Neuronal stem cell (in vitro differentiated cells): ENCODE results near the gene TMEM107.

Experiments
- DNase-seq: peaks from one replicate; pipeline ENCODE4 v3.0.0-alpha.2; 2013; ENCODE audit warnings: low spot score
- H2AFZ ChIP-seq: one replicate; pipeline ENCODE4 v1.6.1; 2013; ENCODE audit warnings: mild to moderate bottlenecking, low read length, inconsistent platforms
- H2AK5ac ChIP-seq: 2 replicates; pipeline ENCODE4 v1.6.1; 2013; ENCODE audit warnings: low read depth, mild to moderate bottlenecking, inconsistent platforms, low read length, moderate library complexity, mixed read lengths
- H2BK120ac ChIP-seq: 2 replicates; pipeline ENCODE4 v1.6.1; 2013; ENCODE audit warnings: low read depth, mild to moderate bottlenecking, inconsistent platforms, low read length, moderate library complexity, mixed read lengths
- H2BK12ac ChIP-seq: one replicate; pipeline ENCODE4 v1.6.1; 2013; ENCODE audit warnings: low read length, inconsistent platforms
- H2BK15ac ChIP-seq: 2 replicates; pipeline ENCODE4 v1.6.1; 2013; ENCODE audit warnings: mild to moderate bottlenecking, low read length, inconsistent platforms, mixed read lengths
- H2BK5ac ChIP-seq: one replicate; pipeline ENCODE4 v1.6.1; 2013; ENCODE audit warnings: inconsistent platforms, mild to moderate bottlenecking, low read length, moderate library complexity
- H3K14ac ChIP-seq: one replicate; pipeline ENCODE4 v1.6.1; 2013; ENCODE audit warnings: low read length, inconsistent platforms
- H3K18ac ChIP-seq: 2 replicates; pipeline ENCODE4 v1.6.1; 2013; ENCODE audit warnings: low read length, inconsistent platforms
- H3K23ac ChIP-seq: 2 replicates; pipeline ENCODE4 v1.6.1; 2013; ENCODE audit warnings: low read depth, mild to moderate bottlenecking, mixed read lengths, low read length, inconsistent platforms; ENCODE audit not compliant: poor library complexity
- H3K27ac ChIP-seq: replicated peaks from 3 replicates; pipeline ENCODE4 v1.5.1; 2013; ENCODE audit warnings: low read length, inconsistent platforms
- H3K27me3 ChIP-seq, 3 experiments: 2 replicates each; pipeline ENCODE4 v1.6.1; 2013; ENCODE audit warnings: low read length in 3 of 3, mild to moderate bottlenecking in 2 of 3, inconsistent platforms in 1 of 3, low read depth in 1 of 3, mixed read lengths in 1 of 3, moderate library complexity in 1 of 3; ENCODE audit not compliant: control insufficient read depth in 3 of 3, insufficient read depth in 3 of 3
- H3K36me3 ChIP-seq, 2 donors: replicated peaks in 1 of 2; 2 replicates each; pipeline ENCODE4 v1.6.1; 2013; ENCODE audit warnings: low read length in 2 of 2; ENCODE audit not compliant: control insufficient read depth in 2 of 2, insufficient read depth in 2 of 2
- H3K4ac ChIP-seq: 2 replicates; pipeline ENCODE4 v1.6.1; 2013; ENCODE audit warnings: inconsistent platforms, mild to moderate bottlenecking, low read length, moderate library complexity
- H3K4me1 ChIP-seq, 2 donors: 1 replicate in 1 of 2; 2 replicates in 1 of 2; pipeline ENCODE4 v1.6.1; 2013; ENCODE audit warnings: low read length in 2 of 2, low read depth in 1 of 2; ENCODE audit not compliant: control insufficient read depth in 2 of 2, insufficient read depth in 1 of 2
- H3K4me2 ChIP-seq: one replicate; pipeline ENCODE4 v1.6.1; 2013; ENCODE audit warnings: mild to moderate bottlenecking, low read length, inconsistent platforms; ENCODE audit not compliant: insufficient read depth, poor library complexity, severe bottlenecking
- H3K4me3 ChIP-seq, 2 donors: 2 replicates each; pipeline ENCODE4 v1.5.1; 2013; ENCODE audit warnings: low read length in 2 of 2, mild to moderate bottlenecking in 2 of 2, inconsistent platforms in 1 of 2, moderate library complexity in 1 of 2
- H3K79me1 ChIP-seq: one replicate; pipeline ENCODE4 v1.6.1; 2013; ENCODE audit warnings: low read depth, mild to moderate bottlenecking, inconsistent platforms, low read length, moderate library complexity
- H3K9ac ChIP-seq: one replicate; pipeline ENCODE4 v1.6.1; 2013; ENCODE audit warnings: mild to moderate bottlenecking, low read depth, low read length, inconsistent platforms; ENCODE audit not compliant: poor library complexity
- H3K9me3 ChIP-seq, 2 donors: replicated peaks in 1 of 2; 2 replicates each; pipeline versions ENCODE3 to v1.6.1; 2013; ENCODE audit warnings: low read length in 2 of 2, mild to moderate bottlenecking in 2 of 2, inconsistent platforms in 1 of 2, low read depth in 1 of 2, mixed read lengths in 1 of 2, moderate library complexity in 1 of 2; ENCODE audit not compliant: control insufficient read depth in 2 of 2, insufficient read depth in 1 of 2
- H4K8ac ChIP-seq: one replicate; pipeline ENCODE4 v1.6.1; 2013; ENCODE audit warnings: low read depth, mild to moderate bottlenecking, inconsistent platforms, low read length, moderate library complexity
- H4K91ac ChIP-seq: one replicate; pipeline ENCODE4 v1.6.1; 2013; ENCODE audit warnings: low read length, low read depth, mild to moderate bottlenecking, inconsistent platforms; ENCODE audit not compliant: poor library complexity
- WGBS, 2 donors: extraction: QIAGEN DNeasy Blood & Tissue Kit; methylation state at CpG; one replicate each; pipeline ENCODE4 v1.1.7; 2013; ENCODE audit warnings: missing lambda C conversion rate in 2 of 2, mixed read lengths in 1 of 2; ENCODE audit not compliant: insufficient read length in 2 of 2, insufficient replicate concordance in 1 of 2; ENCODE audit errors: extremely low coverage in 2 of 2; 5-methylcytosine and 5-hydroxymethylcytosine counted together

TMEM107 gene

DNA sequence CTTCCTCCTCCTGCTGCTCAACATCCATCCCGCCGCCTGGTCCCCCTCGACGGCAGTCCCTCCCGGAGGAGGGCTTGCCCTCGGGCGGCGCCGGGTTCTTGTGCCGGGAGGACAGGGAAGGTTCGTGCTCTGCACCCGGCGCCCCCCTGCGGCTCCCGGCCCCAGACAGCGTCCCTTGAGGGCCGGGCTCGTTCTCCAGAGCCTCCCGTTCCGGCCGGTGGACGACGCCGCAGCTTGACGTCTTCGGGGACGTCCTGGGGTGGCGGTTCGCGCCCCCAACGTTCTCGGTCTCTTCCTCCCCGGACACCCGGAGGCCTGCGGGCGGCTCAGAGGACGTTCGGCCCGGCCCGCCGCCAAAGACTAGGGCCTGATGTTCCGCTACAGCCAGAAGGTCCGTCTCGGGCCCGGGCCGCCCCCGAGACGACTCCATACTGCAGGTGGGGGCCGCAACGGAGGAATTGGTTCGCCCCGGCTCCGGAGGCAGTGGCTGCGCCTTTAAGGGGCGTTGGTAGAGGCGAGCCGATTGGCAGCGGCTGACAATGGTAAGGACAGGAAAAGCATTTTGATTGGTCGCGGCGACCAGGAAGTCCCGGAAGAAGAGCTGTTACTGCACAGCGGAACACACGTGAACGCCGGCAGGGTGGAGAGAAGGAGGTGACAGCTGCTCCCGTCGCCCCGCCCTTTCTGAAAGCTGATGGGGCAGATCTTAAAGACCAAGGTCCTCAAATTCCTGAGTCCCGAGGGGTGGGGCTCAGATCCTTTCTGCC lies 13.7 kb upstream of the TMEM107 start, which contains the start of gene BORCS6:
TSS of gene BORCS6 (minus strand) at position 470 of the 767 bp plus-strand sequence. CDS start at position 430, 40 bp downstream.
- peak within 1 kb of the TSS; percentile 79 for H2BK15ac ChIP-seq
- H3K18ac ChIP-seq, result peak within 1 kb of the TSS; percentile 88
- H3K9me3 ChIP-seq, result no peaks in the 10 kb centered on the region
- H4K91ac ChIP-seq, result no peak within 1 kb of the TSS
- peak within 1 kb of the TSS; percentile 79 for H2BK12ac ChIP-seq
- H3K14ac ChIP-seq, result no peak within 1 kb of the TSS
- peak within 1 kb of the TSS; percentile 89 for H2AK5ac ChIP-seq
- no peak within 1 kb of the TSS for H2BK120ac ChIP-seq
- peak within 1 kb of the TSS; percentile 90 for H3K23ac ChIP-seq
- DNase-seq, result peak; percentile 92
- H3K27me3 ChIP-seq, result peaks cover 0 to 16% (median 3%) of the 10 kb centered on the region in 3 experiments
- peak within 1 kb of the TSS; percentile 69 to 93 for H3K4me3 ChIP-seq
- peak within 1 kb of the TSS; percentile 93 for H3K9ac ChIP-seq
- peak within 1 kb of the TSS; percentile 94 for H2AFZ ChIP-seq
- no peak within 1 kb of the TSS for H4K8ac ChIP-seq
- H3K4me1 ChIP-seq, result peaks cover 20 to 24% of the 10 kb centered on the region in 2 donors
- peak within 1 kb of the TSS; percentile 77 for H3K4me2 ChIP-seq
- H3K4ac ChIP-seq, result peak within 1 kb of the TSS; percentile 87
- peak within 1 kb of the TSS; percentile 87 for H2BK5ac ChIP-seq
- H3K27ac ChIP-seq, result no peak within 1 kb of the TSS
- H3K79me1 ChIP-seq, result peaks cover 9% of the 10 kb centered on the region
- no peaks in the 10 kb centered on the region for H3K36me3 ChIP-seq
- no CpG with 5 or more reads among the region's 70 CpGs for WGBS, 2 donors

DNA sequence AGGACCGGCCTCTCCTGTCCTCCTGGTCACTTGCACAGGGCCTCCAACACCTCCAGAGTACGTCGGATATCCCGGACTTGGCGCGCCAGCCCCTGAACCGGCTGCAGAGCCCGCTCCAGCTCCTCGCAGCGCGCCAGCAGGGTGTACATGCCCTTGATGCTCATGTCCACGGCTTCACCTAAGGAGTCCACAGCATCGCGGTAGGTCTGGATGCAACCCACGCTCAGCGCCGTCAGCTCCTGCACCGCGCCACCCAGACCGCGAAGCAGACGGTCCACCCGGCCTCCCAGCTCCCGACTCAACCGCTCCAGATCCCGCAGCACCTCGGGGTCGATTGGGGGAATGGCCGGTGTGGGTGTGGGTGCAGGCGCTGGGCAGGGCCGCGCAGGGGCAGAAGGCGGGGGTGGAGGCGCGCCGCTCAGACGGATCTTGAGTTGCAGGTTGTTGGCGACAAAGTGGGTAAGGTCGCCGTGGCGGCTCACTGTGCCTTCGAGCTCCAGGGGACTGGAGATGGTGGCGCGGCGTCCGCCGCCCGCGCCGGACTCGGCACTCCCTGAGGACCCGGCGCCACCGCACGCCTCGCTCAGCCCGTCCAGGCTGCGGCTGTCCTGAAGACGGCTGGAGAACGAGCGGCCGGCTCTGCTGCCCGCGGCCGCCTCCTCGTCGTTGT lies 13.0 kb upstream of the TMEM107 start:
- H3K36me3 ChIP-seq, result no peaks in the 10 kb centered on the region
- whole genome bisulfite sequencing, 2 donors, result no CpG with 5 or more reads among the region's 67 CpGs
- peak overlapping the region; percentile 87 for H2BK5ac ChIP-seq
- H2BK120ac ChIP-seq, result no peak overlapping the region
- H4K8ac ChIP-seq, result no peak overlapping the region
- peak overlapping the region; percentile 79 for H2BK15ac ChIP-seq
- H3K4ac ChIP-seq, result peak overlapping the region; percentile 87
- peak overlapping the region; percentile 76 for H2BK12ac ChIP-seq
- peaks cover 20 to 24% of the 10 kb centered on the region in 2 donors for H3K4me1 ChIP-seq
- H3K9me3 ChIP-seq, result no peaks in the 10 kb centered on the region
- peak overlapping the region; percentile 89 for H2AK5ac ChIP-seq
- peak overlapping the region; percentile 77 for H3K4me2 ChIP-seq
- peaks cover 0 to 16% (median 3%) of the 10 kb centered on the region in 3 experiments for H3K27me3 ChIP-seq
- no peak overlapping the region for H3K14ac ChIP-seq
- no peak overlapping the region for H4K91ac ChIP-seq
- peak overlapping the region; percentile 94 for H2AFZ ChIP-seq
- H3K18ac ChIP-seq, result peak overlapping the region; percentile 88
- H3K23ac ChIP-seq, result peak overlapping the region; percentile 90
- H3K79me1 ChIP-seq, result peaks cover 9% of the 10 kb centered on the region
- no peak overlapping the region for H3K27ac ChIP-seq
- H3K9ac ChIP-seq, result peak overlapping the region; percentile 93
- no peak for DNase-seq
- H3K4me3 ChIP-seq, result peak overlapping the region; percentile 69 to 93

- H3K36me3 ChIP-seq, result no peaks in the 10 kb centered on the region
- peak overlapping the region; percentile 79 for H2BK15ac ChIP-seq
- peak overlapping the region; percentile 46 to 69 for H3K4me3 ChIP-seq
- H3K27ac ChIP-seq, result no peak overlapping the region
- H3K23ac ChIP-seq, result peak overlapping the region; percentile 90
- H3K79me1 ChIP-seq, result peaks cover 9% of the 10 kb centered on the region
- peaks cover 0 to 16% (median 3%) of the 10 kb centered on the region in 3 experiments for H3K27me3 ChIP-seq
- peak overlapping the region; percentile 59 for H3K4me2 ChIP-seq
- H4K8ac ChIP-seq, result no peak overlapping the region
- H2BK5ac ChIP-seq, result no peak overlapping the region
- H4K91ac ChIP-seq, result no peak overlapping the region
- H2BK120ac ChIP-seq, result no peak overlapping the region
- H3K18ac ChIP-seq, result peak overlapping the region; percentile 54
- WGBS, 2 donors, result no CpG with 5 or more reads among the region's 12 CpGs
- no peaks in the 10 kb centered on the region for H3K9me3 ChIP-seq
- peak overlapping the region; percentile 61 for H3K4ac ChIP-seq
- no peak for DNase-seq
- peak overlapping the region; percentile 78 for H2BK12ac ChIP-seq
- no peak overlapping the region for H3K14ac ChIP-seq
- H2AK5ac ChIP-seq, result peak overlapping the region; percentile 89
- peak overlapping the region; percentile 51 for H3K9ac ChIP-seq
- H2AFZ ChIP-seq, result peak overlapping the region; percentile 1
- peaks cover 20 to 24% of the 10 kb centered on the region in 2 donors for H3K4me1 ChIP-seq
Measured at GRCh38 chr17:8188263-8188839, 12.2 kb upstream of the TMEM107 start.
